HEK293 (cell line): Measurements from ENCODE around the gene UPK3A.

Source experiments
- CTCF ChIP-seq: fragments of 450-650 bp; formaldehyde crosslinking; IDR thresholded peaks from 2 replicates; pipeline ENCODE4 v1.5.1; 2016; ENCODE audit warnings: missing biosample characterization, missing genetic modification characterization
- KLF17 ChIP-seq: fragments of 450-650 bp; formaldehyde crosslinking; IDR thresholded peaks from 2 replicates; pipeline ENCODE4 v1.5.1; 2016; ENCODE audit warnings: missing biosample characterization, missing genetic modification characterization
- KLF8 ChIP-seq: fragments of 450-650 bp; formaldehyde crosslinking; IDR thresholded peaks from 2 replicates; pipeline ENCODE4 v1.5.1; 2016; ENCODE audit warnings: missing biosample characterization, missing genetic modification characterization
- PATZ1 ChIP-seq: fragments of 450-650 bp; formaldehyde crosslinking; IDR thresholded peaks from 2 replicates; pipeline ENCODE4 v1.5.1; 2016; ENCODE audit warnings: missing biosample characterization, missing genetic modification characterization
- PBX3 ChIP-seq: sonication (generic); formaldehyde crosslinking; IDR thresholded peaks from 2 replicates; pipeline ENCODE4 v1.8.1; 2022; ENCODE audit warnings: mild to moderate bottlenecking, moderate library complexity, missing genetic modification reagents
- SALL2 ChIP-seq: fragments of 450-650 bp; formaldehyde crosslinking; IDR thresholded peaks from 2 replicates; pipeline ENCODE4 v1.5.0; 2017; ENCODE audit warnings: missing biosample characterization, mild to moderate bottlenecking, missing genetic modification characterization, borderline replicate concordance
- SCRT2 ChIP-seq: fragments of 450-650 bp; formaldehyde crosslinking; IDR thresholded peaks from 2 replicates; pipeline ENCODE4 v1.5.1; 2016; ENCODE audit warnings: missing biosample characterization, missing genetic modification characterization
- ZBTB26 ChIP-seq: fragments of 450-650 bp; formaldehyde crosslinking; optimal IDR thresholded peaks from 2 replicates; pipeline ENCODE3; 2016; ENCODE audit warnings: missing biosample characterization, mild to moderate bottlenecking, missing genetic modification characterization
- ZBTB48 ChIP-seq: fragments of 450-650 bp; formaldehyde crosslinking; IDR thresholded peaks from 2 replicates; pipeline ENCODE4 v1.5.1; 2016; ENCODE audit warnings: missing biosample characterization, missing genetic modification characterization
- ZFP37 ChIP-seq: fragments of 450-650 bp; formaldehyde crosslinking; IDR thresholded peaks from 2 replicates; pipeline ENCODE4 v1.5.1; 2016; ENCODE audit warnings: missing biosample characterization, missing genetic modification characterization
- ZNF132 ChIP-seq: fragments of 450-650 bp; formaldehyde crosslinking; IDR thresholded peaks from 2 replicates; pipeline ENCODE4 v1.5.1; 2017; ENCODE audit warnings: missing biosample characterization, missing genetic modification characterization, borderline replicate concordance
- ZNF211 ChIP-seq: fragments of 450-650 bp; formaldehyde crosslinking; IDR thresholded peaks from 2 replicates; pipeline ENCODE4 v1.5.1; 2016; ENCODE audit warnings: low read depth, missing biosample characterization, missing genetic modification characterization
- ZNF221 ChIP-seq: fragments of 450-650 bp; formaldehyde crosslinking; IDR thresholded peaks from 2 replicates; pipeline ENCODE4 v1.5.1; 2017; ENCODE audit warnings: missing biosample characterization, missing genetic modification characterization, borderline replicate concordance
- ZNF223 ChIP-seq: fragments of 450-650 bp; formaldehyde crosslinking; IDR thresholded peaks from 2 replicates; pipeline ENCODE4 v1.5.1; 2016; ENCODE audit warnings: missing biosample characterization, missing genetic modification characterization
- ZNF24 ChIP-seq: fragments of 450-650 bp; formaldehyde crosslinking; IDR thresholded peaks from 2 replicates; pipeline ENCODE4 v1.5.1; 2016; ENCODE audit warnings: missing biosample characterization, missing genetic modification characterization
- ZNF280C ChIP-seq: fragments of 450-650 bp; formaldehyde crosslinking; IDR thresholded peaks from 2 replicates; pipeline ENCODE4 v1.5.1; 2016; ENCODE audit warnings: missing biosample characterization, missing genetic modification characterization
- ZNF350 ChIP-seq: fragments of 450-650 bp; formaldehyde crosslinking; IDR thresholded peaks from 2 replicates; pipeline ENCODE4 v1.5.0; 2017; ENCODE audit warnings: missing biosample characterization, mild to moderate bottlenecking, missing genetic modification characterization
- ZNF362 ChIP-seq: fragments of 450-650 bp; formaldehyde crosslinking; IDR thresholded peaks from 2 replicates; pipeline ENCODE4 v1.5.1; 2016; ENCODE audit warnings: missing biosample characterization, missing genetic modification characterization
- ZNF391 ChIP-seq: fragments of 450-650 bp; formaldehyde crosslinking; IDR thresholded peaks from 2 replicates; pipeline ENCODE4 v1.5.1; 2016; ENCODE audit warnings: low read depth, missing biosample characterization, missing genetic modification characterization, borderline replicate concordance
- ZNF416 ChIP-seq: fragments of 450-650 bp; formaldehyde crosslinking; IDR thresholded peaks from 2 replicates; pipeline ENCODE4 v1.5.1; 2016; ENCODE audit warnings: missing biosample characterization, missing genetic modification characterization
- ZNF626 ChIP-seq: fragments of 450-650 bp; sonication (Bioruptor Pico); formaldehyde crosslinking; IDR thresholded peaks from 2 replicates; pipeline ENCODE4 v1.5.1; 2018; ENCODE audit warnings: missing biosample characterization, missing genetic modification characterization, inconsistent platforms
- ZNF639 ChIP-seq: fragments of 450-650 bp; formaldehyde crosslinking; IDR thresholded peaks from 2 replicates; pipeline ENCODE4 v1.5.1; 2016; ENCODE audit warnings: missing biosample characterization, missing genetic modification characterization
- ZNF701 ChIP-seq: fragments of 450-650 bp; formaldehyde crosslinking; IDR thresholded peaks from 2 replicates; pipeline ENCODE4 v1.5.1; 2016; ENCODE audit warnings: missing biosample characterization, missing genetic modification characterization
- ZNF776 ChIP-seq: fragments of 450-650 bp; formaldehyde crosslinking; IDR thresholded peaks from 2 replicates; pipeline ENCODE4 v1.5.0; 2017; ENCODE audit warnings: missing biosample characterization, missing genetic modification characterization, borderline replicate concordance
- ZSCAN16 ChIP-seq: fragments of 450-650 bp; formaldehyde crosslinking; IDR thresholded peaks from 2 replicates; pipeline ENCODE4 v1.5.1; 2016; ENCODE audit warnings: missing biosample characterization, missing genetic modification characterization

Gene UPK3A

GRCh38 chr22:45268958-45269844 is 15.5 kb upstream of the UPK3A start (continued):
- TF ChIP-seq PATZ1 (peak; percentile 70), ZFP37 (no peak), ZNF24 (tag by site-specific recombination) (no peak), ZNF639 (tag by site-specific recombination) (no peak), ZBTB48 (tag by site-specific recombination) (no peak; the same call in 1 of the 2 replicates), ZNF221 (tag by site-specific recombination) (no peak), ZNF211 (tag by site-specific recombination) (no peak), ZNF701 (tag by site-specific recombination) (no peak), CTCF (tag by site-specific recombination) (peak; percentile 69; the same call in 1 of the 2 replicates), KLF17 (tag by site-specific recombination) (no peak), ZNF626 (no peak), ZSCAN16 (tag by site-specific recombination) (no peak), ZNF132 (tag by site-specific recombination) (no peak), ZNF391 (tag by site-specific recombination) (no peak), PBX3 (CRISPR knock-in tag) (no peak), ZBTB26 (tag by site-specific recombination) (peak; percentile 49), SALL2 (tag by site-specific recombination) (no peak), SCRT2 (peak; percentile 81), ZNF280C (tag by site-specific recombination) (no peak), ZNF416 (tag by site-specific recombination) (no peak), ZNF776 (tag by site-specific recombination) (no peak), KLF8 (tag by site-specific recombination) (peak; percentile 72), ZNF223 (tag by site-specific recombination) (no peak), ZNF362 (tag by site-specific recombination) (no peak), ZNF350 (no peak)
